PC-3 (cell line): ENCODE results near the gene CRB1.

Experiments
- EZH2phosphoT487 ChIP-seq: fragments of 300-600 bp; sonication (generic); IDR thresholded peaks from 2 replicates; pipeline ENCODE4 v1.6.1; 2018; ENCODE audit warnings: mild to moderate bottlenecking, antibody characterized with exemption, low read length, borderline replicate concordance
- TF ChIP-seq, protein P1 (sequence below): fragments of 300-600 bp; sonication (generic); conservative IDR thresholded peaks from 2 replicates; pipeline ENCODE4 v1.5.1; 2017; ENCODE audit warnings: antibody characterized with exemption, low read depth, mild to moderate bottlenecking, low read length

DNA sequence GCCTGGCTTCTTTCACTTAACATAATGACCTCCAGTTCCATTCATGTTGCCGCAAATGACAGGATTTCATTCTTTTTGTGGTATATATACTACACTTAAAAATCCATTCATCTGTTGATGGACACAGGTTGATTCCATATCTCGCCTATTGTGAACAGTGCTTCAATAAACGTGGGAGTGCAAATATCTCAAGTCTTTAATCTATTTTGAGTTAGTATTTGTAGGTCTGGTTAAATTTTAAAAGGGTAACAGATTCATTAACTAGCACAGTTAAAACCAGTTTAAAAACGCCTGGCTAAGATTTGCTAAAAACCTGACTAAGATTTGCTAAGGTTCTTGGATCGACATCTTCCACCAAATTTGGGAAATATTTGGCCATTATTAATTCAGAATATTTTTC is 45.7 kb downstream of the CRB1 start:
- TF ChIP-seq, protein P1, sequence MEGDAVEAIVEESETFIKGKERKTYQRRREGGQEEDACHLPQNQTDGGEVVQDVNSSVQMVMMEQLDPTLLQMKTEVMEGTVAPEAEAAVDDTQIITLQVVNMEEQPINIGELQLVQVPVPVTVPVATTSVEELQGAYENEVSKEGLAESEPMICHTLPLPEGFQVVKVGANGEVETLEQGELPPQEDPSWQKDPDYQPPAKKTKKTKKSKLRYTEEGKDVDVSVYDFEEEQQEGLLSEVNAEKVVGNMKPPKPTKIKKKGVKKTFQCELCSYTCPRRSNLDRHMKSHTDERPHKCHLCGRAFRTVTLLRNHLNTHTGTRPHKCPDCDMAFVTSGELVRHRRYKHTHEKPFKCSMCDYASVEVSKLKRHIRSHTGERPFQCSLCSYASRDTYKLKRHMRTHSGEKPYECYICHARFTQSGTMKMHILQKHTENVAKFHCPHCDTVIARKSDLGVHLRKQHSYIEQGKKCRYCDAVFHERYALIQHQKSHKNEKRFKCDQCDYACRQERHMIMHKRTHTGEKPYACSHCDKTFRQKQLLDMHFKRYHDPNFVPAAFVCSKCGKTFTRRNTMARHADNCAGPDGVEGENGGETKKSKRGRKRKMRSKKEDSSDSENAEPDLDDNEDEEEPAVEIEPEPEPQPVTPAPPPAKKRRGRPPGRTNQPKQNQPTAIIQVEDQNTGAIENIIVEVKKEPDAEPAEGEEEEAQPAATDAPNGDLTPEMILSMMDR: no peak
- TF ChIP-seq EZH2phosphoT487: no peak
